Heart right ventricle (tissue), 16 donors: ENCODE measurements around the gene ADIRF. TPM values are rescaled to one million over a fixed set of nuclear protein-coding genes. Genes with fewer than 3 reads are reported as not detected.
"Not testable (repeated sequence)": the region's sequence is repeated elsewhere in the genome, so short reads cannot be mapped to it uniquely, and the experiment has no call there.

Source experiments
- ATAC-seq, 8 donors: fragments of 200-7000 bp; cut with Tn5 transposase; one replicate each; pipeline ENCODE4 v1.9.1; 2020; ENCODE audit warnings: mild to moderate bottlenecking in 8 of 8, moderate library complexity in 8 of 8, moderate number of reproducible peaks in 1 of 8
- DNase-seq, 2 donors: peaks; one replicate each; pipeline ENCODE4 v3.0.0-alpha.2; 2020
- H3K27ac ChIP-seq, 10 donors: fragments of 200-600 bp; sonication (generic) in 2 of 10; one replicate each; pipeline versions ENCODE4 v1.5.0 to v1.8.0; 2020 to 2022; ENCODE audit warnings: mild to moderate bottlenecking in 3 of 10
- H3K27me3 ChIP-seq, 7 donors: fragments of 200-600 bp; one replicate each; pipeline ENCODE4 v1.8.0; 2021 to 2022; ENCODE audit warnings: mild to moderate bottlenecking in 2 of 7
- H3K36me3 ChIP-seq, 9 donors: fragments of 200-600 bp; sonication (generic) in 1 of 9; one replicate each; pipeline versions ENCODE4 v1.5.0 to v1.8.0; 2020 to 2022; ENCODE audit warnings: mild to moderate bottlenecking in 2 of 9
- H3K4me1 ChIP-seq, 9 donors: fragments of 200-600 bp; sonication (generic) in 1 of 9; one replicate each; pipeline versions ENCODE4 v1.5.0 to v1.8.0; 2020 to 2022; ENCODE audit warnings: mild to moderate bottlenecking in 4 of 9
- H3K4me3 ChIP-seq, 10 donors: fragments of 200-600 bp; sonication (generic) in 2 of 10; one replicate each; pipeline versions ENCODE4 v1.5.0 to v1.8.0; 2020 to 2022; ENCODE audit warnings: mild to moderate bottlenecking in 7 of 10, moderate library complexity in 2 of 10
- H3K9me3 ChIP-seq, 11 donors: fragments of 200-600 bp in 10 of 11; sonication (generic) in 2 of 11; one replicate each; pipeline versions ENCODE4 v1.5.0 to v1.8.0; 2013 to 2022; ENCODE audit warnings: mild to moderate bottlenecking in 2 of 11, control low read depth in 1 of 11, moderate library complexity in 1 of 11
- CTCF ChIP-seq, 9 donors: fragments of 200-600 bp; sonication (generic) in 2 of 9; IDR thresholded peaks; one replicate each; pipeline versions ENCODE4 v1.5.0 to v1.8.0; 2021 to 2022; ENCODE audit warnings: antibody characterized with exemption in 9 of 9, mild to moderate bottlenecking in 5 of 9, moderate library complexity in 1 of 9
- WGBS, 2 donors: extraction: QIAGEN DNeasy Blood & Tissue Kit; methylation state at CpG; one replicate each; pipeline ENCODE4 v1.1.7; 2013; ENCODE audit warnings: inconsistent platforms in 1 of 2; 5-methylcytosine and 5-hydroxymethylcytosine counted together
- intact Hi-C, 10 donors: fragments of 100-400 bp; cut with DNase I; formaldehyde crosslinking; loops; one replicate each; pipeline versions ENCODE4 v1.11.1 to v1.14.2; 2022
- polyA plus RNA-seq, 2 donors: library from polyadenylated mRNA; stranded (reverse); fragments of 200-250 nt; gene quantifications; one replicate each; pipeline ENCODE4 v1.2.3, GENCODE V29; 2013
- total RNA-seq, 10 donors: library from RNA; stranded (reverse); fragmentation: NEBNext Ultra II Directional in 3 of 10; extraction: Animal tissue kit (Norgen Biotek cat#: 25700) in 3 of 10; gene quantifications; one replicate each; pipeline versions ENCODE4 v1.2.1 to v1.2.4, GENCODE V29; 2021 to 2023
- donor health status: Arrhythmogenic right ventricular cardiomyopathy.
- donor health status: ischemic (EF 13 %, LVEDD 7.1; RV severe dilation, severe dysfunction).
- donor health status: healthy with polysubstance abuse.
- donor health status: DM: no; HTN: yes; CAD: no.
- donor health status: DM: no; HTN: no; CAD: no.
- donor health status: ischemic (EF 25% LVEDD 6.9; RV normal size, moderate dysfunction).
- donor health status: ischemic (EF 25% LVEDD 5.7; RV mildly dilated, moderate dysfunction).
- donor health status: healthy.
- donor health status: DM: yes; HTN: yes; CAD: no.
- donor health status: Ischemic cardiomyopathy.
- donor health status: ischemic (EF 35%, LVEDD 5.7; RV mildly dilated, moderate dysfunction).
- donor health status: nonischemic (EF 11% LVEDD 7.7; RV severe dilation, severe dysfunction).
- donor health status: DM: yes; HTN: yes; CAD: no.
- donor health status: PGD.
- donor health status: ischemic (EF 29% LVEDD 5.4; RV normal size, mild dysfunction).
- donor health status: nonischemic (EF 23%, LVEDD 6.1; RV moderate dilation, normal function).

The ADIRF gene
- total and polyA plus RNA-seq, 12 donors: 18.5 to 234 (median 42.2) TPM

- no peak for TF ChIP-seq CTCF (IDR thresholded peaks at IDR 0.05)
- no peaks in the 10 kb centered on the region for H3K27me3 ChIP-seq
- ATAC-seq (no peak), DNase-seq (no peak)
- peaks cover 0 to 100% (median 31%) of the 10 kb centered on the region in 9 donors for H3K36me3 ChIP-seq
- WGBS, 2 donors: 92 to 98% methylated on average over 1 of the region's 1 CpG
- no peaks in the 10 kb centered on the region for H3K9me3 ChIP-seq
- H3K4me1 ChIP-seq: peaks cover 0 to 8% (median 4%) of the 10 kb centered on the region in 9 donors
- intact Hi-C loops: loop anchor here in 1 of 10 donors (10.0 kb wide), 1 partner anchor 163 kb away; the partner anchor contains the start of genes GLUD1 and SHLD2
- no peak overlapping the region for H3K27ac ChIP-seq
- H3K4me3 ChIP-seq: no peak overlapping the region
Measured at GRCh38 chr10:86931872-86932271, 36.4 kb upstream of the ADIRF start.

- Histone ChIP-seq H3K27me3 (no peaks in the 10 kb centered on the region), H3K9me3 (no peaks in the 10 kb centered on the region), H3K27ac (no peak overlapping the region), H3K4me1 (peaks cover 0 to 10% (median 0%) of the 10 kb centered on the region in 9 donors), H3K4me3 (no peak overlapping the region), H3K36me3 (peaks cover 0 to 100% (median 35%) of the 10 kb centered on the region in 9 donors)
- intact Hi-C loops: loop anchor here in 1 of 10 donors (10.0 kb wide), 1 partner anchor 162 kb away; the partner anchor contains the start of genes GLUD1 and SHLD2
- no peak for DNase-seq
- 89% methylated on average over 2 of the region's 2 CpGs for WGBS, 2 donors
- TF ChIP-seq CTCF (IDR thresholded peaks at IDR 0.05): no peak
- no peak for ATAC-seq
Measured at GRCh38 chr10:86932674-86933073, 35.6 kb upstream of the ADIRF start.

GRCh38 chr10:86934162-86934711 lies 34.0 kb upstream of the ADIRF start:
- intact Hi-C loops: loop anchor here in 1 of 10 donors (10.0 kb wide), 1 partner anchor 161 kb away; the partner anchor contains the start of genes GLUD1 and SHLD2

GRCh38 chr10:86936661-86937501 lies 31.4 kb upstream of the ADIRF start:
- Histone ChIP-seq H3K36me3 (peaks cover 0 to 91% (median 15%) of the 10 kb centered on the region in 9 donors), H3K9me3 (no peaks in the 10 kb centered on the region), H3K27me3 (no peaks in the 10 kb centered on the region), H3K4me1 (peaks cover 0 to 24% (median 15%) of the 10 kb centered on the region in 9 donors), H3K27ac (no peak overlapping the region), H3K4me3 (no peak overlapping the region)
- DNase-seq (no peak), ATAC-seq (no peak)
- intact Hi-C loops: loop anchor here in 1 of 10 donors (10.0 kb wide), 1 partner anchor 158 kb away; the partner anchor contains the start of genes GLUD1 and SHLD2
- 74 to 78% methylated on average over 13 of the region's 13 CpGs for whole genome bisulfite sequencing, 2 donors
- TF ChIP-seq CTCF (IDR thresholded peaks at IDR 0.05): no peak

More at GRCh38 chr10:86934162-86934711, 34.0 kb upstream of the ADIRF start:
- ATAC-seq, H3K4me3 ChIP-seq, H3K27me3 ChIP-seq, H3K9me3 ChIP-seq, DNase-seq, H3K27ac ChIP-seq: not testable (repeated sequence)
- H3K36me3 ChIP-seq: peaks cover 0 to 98% (median 27%) of the 10 kb centered on the region in 9 donors
- WGBS, 2 donors: 88 to 92% methylated on average over 6 of the region's 6 CpGs
- H3K4me1 ChIP-seq: peaks cover 0 to 19% (median 6%) of the 10 kb centered on the region in 9 donors
